ENCODE measurements around the gene KIFC3. TPM values are rescaled to one million over a fixed set of nuclear protein-coding genes. Genes with fewer than 3 reads are reported as not detected.

Gene KIFC3
- total RNA-seq, 4 donors from 2014 or later = 28.2 to 76.8 (median 46.6) TPM

DNA sequence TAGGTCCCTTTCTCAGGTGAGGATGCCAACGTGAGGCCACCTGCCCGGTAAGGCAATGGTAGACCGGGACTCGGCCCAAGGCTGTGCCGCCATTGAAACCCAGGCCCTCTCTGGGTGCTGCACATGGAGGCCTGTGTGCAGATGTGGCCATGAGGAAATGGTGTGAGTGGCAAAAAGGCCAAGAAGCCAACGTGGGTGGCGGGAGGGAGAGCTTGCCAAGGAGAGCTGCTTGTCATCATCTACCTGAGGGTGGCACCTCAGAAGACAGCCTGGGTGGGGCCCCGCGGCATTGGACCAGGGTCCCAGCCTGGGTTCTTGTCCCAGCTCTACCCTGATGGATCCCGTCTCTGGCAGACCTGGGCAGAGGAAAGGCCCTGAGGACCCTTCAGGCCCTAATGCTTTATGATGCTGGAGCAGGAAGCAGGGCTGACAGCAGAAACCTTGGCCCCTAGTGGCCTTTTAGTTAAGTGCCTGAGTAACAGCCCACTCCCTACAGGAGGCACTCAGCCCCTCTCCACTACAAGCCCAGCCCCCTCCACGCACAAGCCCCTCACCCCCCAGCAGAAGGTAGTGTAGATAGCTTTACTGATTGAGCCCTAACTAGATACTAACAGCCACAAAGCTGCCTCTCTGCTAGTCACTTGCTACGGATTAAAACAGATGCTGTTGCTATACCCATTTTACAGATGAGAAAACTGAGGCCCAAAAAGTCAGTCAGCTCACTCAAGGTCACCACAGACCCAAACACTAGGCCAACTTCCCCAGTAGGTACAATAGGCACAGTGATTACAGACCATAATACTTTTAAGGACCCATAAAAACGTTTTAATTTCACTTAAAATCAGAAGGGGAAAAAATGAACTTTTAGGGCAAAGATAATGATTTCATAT, 26.2 kb upstream of the KIFC3 start:
- TF ChIP-seq POLR2A (IDR thresholded peaks at IDR 0.05; ENCODE audit: low read depth) (no peak), EP300 (IDR thresholded peaks at IDR 0.05) (no peak), POLR2AphosphoS5 (IDR thresholded peaks at IDR 0.05) (no peak)
- TF ChIP-seq, protein P1, sequence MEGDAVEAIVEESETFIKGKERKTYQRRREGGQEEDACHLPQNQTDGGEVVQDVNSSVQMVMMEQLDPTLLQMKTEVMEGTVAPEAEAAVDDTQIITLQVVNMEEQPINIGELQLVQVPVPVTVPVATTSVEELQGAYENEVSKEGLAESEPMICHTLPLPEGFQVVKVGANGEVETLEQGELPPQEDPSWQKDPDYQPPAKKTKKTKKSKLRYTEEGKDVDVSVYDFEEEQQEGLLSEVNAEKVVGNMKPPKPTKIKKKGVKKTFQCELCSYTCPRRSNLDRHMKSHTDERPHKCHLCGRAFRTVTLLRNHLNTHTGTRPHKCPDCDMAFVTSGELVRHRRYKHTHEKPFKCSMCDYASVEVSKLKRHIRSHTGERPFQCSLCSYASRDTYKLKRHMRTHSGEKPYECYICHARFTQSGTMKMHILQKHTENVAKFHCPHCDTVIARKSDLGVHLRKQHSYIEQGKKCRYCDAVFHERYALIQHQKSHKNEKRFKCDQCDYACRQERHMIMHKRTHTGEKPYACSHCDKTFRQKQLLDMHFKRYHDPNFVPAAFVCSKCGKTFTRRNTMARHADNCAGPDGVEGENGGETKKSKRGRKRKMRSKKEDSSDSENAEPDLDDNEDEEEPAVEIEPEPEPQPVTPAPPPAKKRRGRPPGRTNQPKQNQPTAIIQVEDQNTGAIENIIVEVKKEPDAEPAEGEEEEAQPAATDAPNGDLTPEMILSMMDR (IDR thresholded peaks at IDR 0.05) = no peak
- no peak overlapping the region for H3K4me3 ChIP-seq
- WGBS = 81% methylated on average over 11 of the region's 13 CpGs
- no peaks in the 10 kb centered on the region for H3K9me3 ChIP-seq
- no peaks in the 10 kb centered on the region for H3K36me3 ChIP-seq
- H3K4me1 ChIP-seq = peaks cover 4 to 23% (median 15%) of the 10 kb centered on the region in 4 donors
- DNase-seq (ENCODE audit: extremely low spot score) = no peak
- intact Hi-C loops (cut with DNase I) = no loop called here
- peaks cover 0 to 3% (median 0%) of the 10 kb centered on the region in 4 donors for H3K27me3 ChIP-seq
- no peak overlapping the region for H3K27ac ChIP-seq (replicated peaks in 1 of 4)

DNA sequence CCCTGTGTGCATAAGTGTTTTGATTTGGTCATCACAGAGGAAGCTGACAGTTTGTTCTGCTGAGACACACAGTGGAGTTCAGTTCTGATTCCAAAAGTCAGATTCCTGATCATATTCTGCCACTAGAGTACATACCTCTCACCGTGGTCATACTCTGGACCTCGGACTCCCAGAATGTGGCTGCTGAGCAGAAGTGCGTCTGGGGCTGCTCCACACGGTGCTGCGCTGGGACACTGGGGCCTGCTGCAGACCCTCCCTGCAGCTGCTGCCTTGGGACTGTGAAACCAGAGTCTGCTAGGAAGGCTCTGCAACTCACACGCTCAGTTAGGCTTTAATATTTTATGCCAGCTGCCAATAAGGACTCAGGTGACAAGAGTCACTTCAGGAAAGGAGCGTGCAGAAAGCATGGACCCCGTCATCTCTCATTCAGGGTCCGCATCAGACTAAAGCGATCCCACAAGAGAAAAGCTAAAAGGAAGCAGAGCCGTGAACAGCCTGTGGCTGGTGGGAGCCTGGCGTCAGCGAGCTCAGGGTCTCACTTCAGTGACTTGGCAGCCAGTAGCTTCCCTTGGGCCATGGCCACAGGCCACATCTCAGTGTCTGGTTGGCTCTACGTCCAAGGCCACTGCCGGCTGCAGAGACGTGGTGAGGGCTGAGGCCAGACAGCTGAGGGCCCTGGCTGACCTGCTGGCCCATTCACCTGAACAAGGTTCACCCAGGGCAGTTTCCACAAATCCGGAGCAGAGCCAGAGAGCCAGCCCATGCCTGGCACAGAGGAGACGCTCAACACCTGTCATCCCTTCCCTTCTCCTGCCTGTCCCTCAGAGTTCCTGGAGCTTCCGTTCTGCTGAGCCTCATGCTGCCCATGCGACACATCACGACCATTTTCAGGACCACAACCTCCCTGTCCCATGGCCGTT, 24.7 kb upstream of the KIFC3 start:
- TF ChIP-seq POLR2AphosphoS5 (IDR thresholded peaks at IDR 0.05) = no peak
- no peak for TF ChIP-seq POLR2A (IDR thresholded peaks at IDR 0.05; ENCODE audit: low read depth)
- TF ChIP-seq, protein P1 (IDR thresholded peaks at IDR 0.05) = no peak
- TF ChIP-seq EP300 (IDR thresholded peaks at IDR 0.05) = no peak
- Histone ChIP-seq H3K9me3 (no peaks in the 10 kb centered on the region), H3K36me3 (no peaks in the 10 kb centered on the region), H3K4me1 (peaks cover 4 to 23% (median 15%) of the 10 kb centered on the region in 4 donors), H3K27me3 (no peaks in the 10 kb centered on the region), H3K27ac (replicated peaks in 1 of 4) (no peak overlapping the region), H3K4me3 (no peak overlapping the region)
- intact Hi-C loops (cut with DNase I) = no loop called here
- no peak for DNase-seq (ENCODE audit: extremely low spot score)
- WGBS = 81% methylated on average over 16 of the region's 22 CpGs

DNA sequence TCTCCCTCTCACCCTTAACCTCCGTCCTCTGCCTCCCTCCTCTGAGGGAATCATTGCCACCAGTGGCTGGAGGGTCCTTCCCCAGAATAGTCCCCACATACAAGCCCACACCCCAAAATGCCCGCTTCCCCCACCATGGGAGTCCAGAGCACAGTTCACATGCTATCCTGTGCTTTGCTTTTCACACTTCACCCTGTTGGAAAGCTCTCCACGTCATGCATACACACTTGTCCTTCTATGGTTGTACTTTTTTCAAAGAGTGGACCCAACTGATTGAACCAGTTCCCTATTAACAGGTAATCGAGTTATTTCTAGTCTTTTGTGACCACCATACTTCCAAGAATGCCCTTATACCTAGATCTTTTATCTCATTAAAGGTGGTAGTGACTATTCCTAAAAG, 23.8 kb upstream of the KIFC3 start:
- TF ChIP-seq EP300 (IDR thresholded peaks at IDR 0.05) = no peak
- no peak for TF ChIP-seq POLR2A (IDR thresholded peaks at IDR 0.05; ENCODE audit: low read depth)
- TF ChIP-seq POLR2AphosphoS5 (IDR thresholded peaks at IDR 0.05) = no peak
- TF ChIP-seq, protein P1 (IDR thresholded peaks at IDR 0.05) = no peak
- Histone ChIP-seq H3K4me1 (peaks cover 4 to 23% (median 15%) of the 10 kb centered on the region in 4 donors), H3K27ac (replicated peaks in 1 of 4) (no peak overlapping the region), H3K27me3 (no peaks in the 10 kb centered on the region), H3K4me3 (no peak overlapping the region), H3K9me3 (no peaks in the 10 kb centered on the region), H3K36me3 (no peaks in the 10 kb centered on the region)
- intact Hi-C loops (cut with DNase I) = no loop called here
- WGBS = 78% methylated on average over 4 of the region's 4 CpGs
- DNase-seq (ENCODE audit: extremely low spot score) = no peak

DNA sequence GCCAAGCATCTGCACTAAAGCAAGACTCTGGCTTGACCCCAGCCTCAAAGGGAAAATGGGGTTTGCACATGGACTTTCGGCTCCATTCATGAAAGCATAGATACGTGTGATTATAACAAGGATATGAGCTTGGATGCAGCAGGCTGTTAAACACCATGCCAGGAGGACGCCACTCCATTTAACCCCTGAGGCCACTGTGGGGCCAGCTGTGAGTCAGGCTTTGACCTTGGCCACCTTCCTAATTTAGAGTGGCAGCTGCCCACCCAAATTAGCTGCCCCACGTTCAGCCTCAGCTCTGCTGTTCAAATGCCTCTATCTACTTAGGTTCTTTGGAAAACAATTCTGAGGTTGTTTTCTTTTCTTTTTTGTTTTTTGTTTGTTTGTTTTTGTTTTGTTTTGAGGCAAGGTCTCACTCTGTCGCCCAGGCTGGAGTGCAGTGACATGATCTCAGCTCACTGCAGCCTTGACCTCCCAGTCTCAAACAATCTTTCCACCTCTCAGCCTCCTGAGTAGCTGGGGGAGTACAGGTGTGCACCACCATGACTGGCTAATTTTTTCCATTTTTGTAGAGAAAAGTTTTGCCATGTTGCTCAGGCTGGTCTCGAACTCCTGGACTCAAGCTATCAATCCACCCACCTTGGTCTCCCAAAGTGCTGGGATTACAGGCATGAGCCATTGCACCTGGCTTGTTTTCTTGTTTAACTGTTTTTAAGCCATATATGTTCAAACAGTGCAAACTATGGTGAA, 23.2 kb upstream of the KIFC3 start:
- Histone ChIP-seq H3K27me3 (no peaks in the 10 kb centered on the region), H3K4me1 (peaks cover 4 to 19% (median 14%) of the 10 kb centered on the region in 4 donors), H3K4me3 (no peak overlapping the region), H3K36me3 (no peaks in the 10 kb centered on the region), H3K27ac (replicated peaks in 1 of 4) (no peak overlapping the region), H3K9me3 (no peaks in the 10 kb centered on the region)
- no peak for TF ChIP-seq POLR2AphosphoS5 (IDR thresholded peaks at IDR 0.05)
- no peak for TF ChIP-seq EP300 (IDR thresholded peaks at IDR 0.05)
- no peak for TF ChIP-seq POLR2A (IDR thresholded peaks at IDR 0.05; ENCODE audit: low read depth)
- TF ChIP-seq, protein P1 (IDR thresholded peaks at IDR 0.05) = no peak
- DNase-seq (ENCODE audit: extremely low spot score) = no peak
- 68% methylated on average over 6 of the region's 6 CpGs for WGBS
- intact Hi-C loops (cut with DNase I) = no loop called here
